Activated CD4-positive, CD25-positive, alpha-beta regulatory T cell treated with anti-CD3 and anti-CD28 coated beads, Interleukin-2, amount 50 U/mL, for 72 hours (primary cell): ENCODE results near the gene ZKSCAN3.
"Not testable (repeated sequence)": the region's sequence is repeated elsewhere in the genome, so short reads cannot be mapped to it uniquely, and the experiment has no call there.

Experiments
- DNase-seq: peaks from one replicate; pipeline ENCODE4 v3.0.0; 2021

The ZKSCAN3 gene

GRCh38 chr6:28343898-28344677 lies 5.7 kb upstream of the ZKSCAN3 start:
- DNase-seq = no peak

DNA sequence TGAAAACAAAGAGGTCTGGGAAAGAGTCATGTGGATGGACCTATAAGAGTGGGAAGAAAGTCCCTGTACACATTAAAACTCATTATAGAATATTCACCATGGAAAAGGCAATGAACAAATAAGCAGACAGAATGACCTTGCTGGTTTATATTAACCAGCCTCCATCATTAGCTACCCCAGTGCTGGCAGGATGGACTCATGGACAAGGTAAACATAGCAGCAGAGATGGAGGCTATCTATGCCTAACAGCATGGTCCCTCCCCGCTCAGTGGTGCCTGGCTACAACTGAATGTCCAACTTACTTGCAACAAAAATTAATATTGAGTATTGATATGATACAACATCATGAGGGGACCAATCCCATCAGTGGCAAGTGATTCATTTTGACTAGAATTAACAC lies 4.5 kb upstream of the ZKSCAN3 start:
- DNase-seq = no peak

DNA sequence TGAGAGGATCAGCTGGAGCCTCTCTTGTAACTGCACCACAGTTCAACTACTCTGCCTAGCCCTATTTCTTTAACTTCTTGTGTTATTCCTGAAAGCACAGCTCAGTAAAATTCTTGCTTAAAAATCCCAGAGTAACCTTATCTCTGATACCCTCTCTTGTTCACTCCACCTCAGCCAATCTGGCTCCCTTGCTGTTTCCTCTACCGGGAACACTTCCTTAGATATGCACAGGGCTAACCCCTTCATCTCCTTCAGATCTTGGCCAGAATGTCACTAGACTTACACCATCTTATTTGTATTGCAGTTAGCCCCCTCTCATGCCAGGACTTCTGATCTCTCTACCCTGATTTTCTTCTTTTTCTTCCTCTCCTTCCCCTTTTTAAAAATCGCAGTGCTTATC lies 2.6 kb upstream of the ZKSCAN3 start:
- no peak for DNase-seq

DNA sequence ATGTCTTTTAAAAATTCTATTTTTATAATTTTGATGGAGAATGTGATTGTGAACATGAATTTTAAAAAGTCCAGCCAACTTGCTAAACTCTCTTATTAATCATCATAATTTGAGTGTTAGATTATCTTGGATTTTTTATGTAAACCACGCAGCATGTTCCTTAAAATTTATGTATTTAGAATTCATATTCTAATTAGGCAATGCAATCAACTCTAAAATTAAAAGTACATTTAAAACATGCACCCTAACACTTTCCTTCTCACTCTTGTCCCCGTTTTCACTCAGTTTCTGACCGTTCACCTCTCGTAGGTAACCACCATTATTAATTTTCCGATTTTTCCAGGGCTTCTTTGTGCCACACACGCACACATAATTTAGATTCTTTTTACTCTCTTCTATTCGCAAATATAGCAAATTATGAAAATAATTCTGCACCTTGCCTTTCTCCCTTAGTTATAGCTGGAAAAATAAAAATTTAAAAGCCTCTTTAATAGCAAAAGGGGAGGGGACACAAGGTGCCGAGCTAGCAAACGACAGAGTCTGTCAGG lies 329 bp upstream of the ZKSCAN3 start:
- no peak for DNase-seq

DNA sequence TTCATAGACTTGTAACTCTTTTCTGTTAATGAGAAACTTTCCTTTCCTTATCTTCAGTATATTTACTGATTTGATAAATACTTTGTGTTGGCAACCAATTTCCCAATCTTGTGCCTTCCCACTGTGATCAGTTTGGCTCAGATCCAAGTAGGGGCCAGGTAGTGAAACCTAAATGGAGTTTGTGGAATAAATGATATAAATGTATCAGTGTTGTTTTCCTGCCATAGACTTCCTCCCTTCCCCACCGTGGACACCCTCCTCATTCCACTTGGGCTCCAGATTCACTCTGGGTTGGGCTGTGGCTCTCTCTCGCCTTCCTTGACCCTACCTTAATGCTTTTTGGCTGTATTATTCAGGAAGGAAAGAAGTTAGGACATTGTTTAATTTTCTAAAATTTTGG lies 1.3 kb downstream of the ZKSCAN3 start:
- DNase-seq = no peak

GRCh38 chr6:28351493-28351925 lies 1.8 kb downstream of the ZKSCAN3 start:
- DNase-seq = no peak

DNA sequence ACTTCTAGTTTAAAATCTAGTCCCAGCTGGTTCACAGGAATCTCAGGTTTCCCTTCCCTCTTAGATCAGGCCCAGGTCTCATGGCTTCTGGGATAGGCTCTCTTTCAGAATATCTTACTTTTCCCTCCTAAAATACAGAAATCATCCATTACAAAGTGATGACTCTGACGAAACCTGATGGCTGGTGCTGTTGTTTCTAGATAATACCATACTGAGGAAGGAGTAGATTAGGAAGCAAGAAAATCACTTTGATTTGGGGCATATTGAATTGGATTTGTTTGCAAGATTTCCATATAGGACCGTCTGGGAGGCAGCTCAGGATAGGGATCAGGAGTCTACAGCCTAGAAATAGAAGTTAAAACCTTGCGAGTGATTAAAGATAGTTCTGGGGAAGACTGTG lies 3.6 kb downstream of the ZKSCAN3 start:
- DNase-seq = no peak

GRCh38 chr6:28353981-28354676 lies 4.4 kb downstream of the ZKSCAN3 start:
- DNase-seq = no peak

- no peak for DNase-seq
Observed at GRCh38 chr6:28354688-28355554, 5.2 kb downstream of the ZKSCAN3 start.

- DNase-seq = peak; percentile 61
Observed at GRCh38 chr6:28355743-28356665, 6.3 kb downstream of the ZKSCAN3 start.

DNA sequence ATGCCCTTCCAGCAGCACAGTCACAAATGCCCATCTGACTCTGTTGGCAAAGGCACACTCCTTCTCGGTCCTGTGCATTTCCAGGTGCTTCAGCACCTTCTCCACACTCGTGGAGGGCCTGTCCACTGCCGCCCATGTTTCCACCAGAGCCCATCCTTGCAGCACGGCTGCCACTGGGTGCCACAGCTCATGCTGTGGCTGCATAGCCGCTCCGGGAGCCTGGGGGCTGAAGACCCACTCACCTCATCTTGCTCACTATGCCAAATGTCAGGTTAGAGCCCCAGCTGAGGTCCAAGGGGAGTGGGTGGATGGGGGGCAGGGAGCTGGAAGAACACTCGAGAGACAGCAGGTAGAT lies 6.9 kb downstream of the ZKSCAN3 start:
- DNase-seq = no peak

GRCh38 chr6:28357036-28357435 lies 7.3 kb downstream of the ZKSCAN3 start:
- no peak for DNase-seq

DNA sequence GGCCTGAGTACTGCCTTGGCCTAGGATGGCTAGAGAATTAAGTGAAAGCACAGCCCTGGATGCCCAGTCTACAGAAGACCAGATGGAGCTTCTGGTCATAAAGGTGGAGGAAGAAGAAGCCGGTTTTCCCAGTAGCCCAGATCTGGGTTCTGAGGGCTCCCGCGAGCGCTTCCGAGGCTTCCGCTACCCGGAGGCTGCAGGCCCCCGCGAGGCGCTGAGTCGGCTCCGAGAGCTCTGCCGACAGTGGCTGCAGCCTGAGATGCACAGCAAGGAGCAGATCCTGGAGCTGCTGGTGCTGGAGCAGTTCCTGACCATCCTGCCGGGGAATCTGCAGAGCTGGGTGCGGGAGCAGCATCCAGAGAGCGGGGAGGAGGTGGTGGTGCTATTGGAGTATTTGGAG lies 9.8 kb downstream of the ZKSCAN3 start:
- not testable (repeated sequence) for DNase-seq

DNA sequence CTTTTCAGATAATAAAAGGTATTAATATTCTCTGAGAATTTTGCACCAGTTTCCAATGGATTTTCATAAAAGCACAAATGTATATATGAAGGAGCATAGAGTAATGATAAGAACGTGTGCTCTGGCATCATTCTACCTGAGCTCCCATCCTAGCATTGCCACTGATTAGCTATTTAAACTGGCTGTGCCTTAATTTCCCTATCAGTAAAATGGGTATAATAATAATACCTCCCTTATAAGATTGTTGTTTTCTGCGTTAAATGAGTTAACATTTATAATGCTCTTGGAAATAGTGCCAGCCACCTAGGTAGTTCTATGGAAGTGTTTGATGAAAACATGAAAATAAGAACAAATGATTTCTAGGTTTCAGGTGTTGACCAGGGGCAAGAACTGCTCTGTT lies 11.2 kb downstream of the ZKSCAN3 start:
- DNase-seq = no peak

DNA sequence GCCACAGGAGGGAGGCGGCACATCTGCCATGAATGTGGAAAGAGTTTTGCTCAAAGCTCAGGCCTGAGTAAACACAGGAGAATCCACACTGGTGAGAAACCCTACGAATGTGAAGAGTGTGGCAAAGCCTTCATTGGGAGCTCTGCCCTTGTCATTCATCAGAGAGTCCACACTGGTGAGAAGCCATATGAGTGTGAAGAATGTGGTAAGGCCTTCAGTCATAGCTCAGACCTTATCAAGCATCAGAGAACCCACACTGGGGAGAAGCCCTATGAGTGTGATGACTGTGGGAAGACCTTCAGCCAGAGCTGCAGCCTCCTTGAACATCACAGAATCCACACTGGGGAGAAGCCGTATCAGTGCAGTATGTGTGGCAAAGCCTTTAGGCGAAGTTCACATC lies 15.8 kb downstream of the ZKSCAN3 start:
- not testable (repeated sequence) for DNase-seq

GRCh38 chr6:28368522-28368921 lies 18.8 kb downstream of the ZKSCAN3 start:
- DNase-seq = no peak

DNA sequence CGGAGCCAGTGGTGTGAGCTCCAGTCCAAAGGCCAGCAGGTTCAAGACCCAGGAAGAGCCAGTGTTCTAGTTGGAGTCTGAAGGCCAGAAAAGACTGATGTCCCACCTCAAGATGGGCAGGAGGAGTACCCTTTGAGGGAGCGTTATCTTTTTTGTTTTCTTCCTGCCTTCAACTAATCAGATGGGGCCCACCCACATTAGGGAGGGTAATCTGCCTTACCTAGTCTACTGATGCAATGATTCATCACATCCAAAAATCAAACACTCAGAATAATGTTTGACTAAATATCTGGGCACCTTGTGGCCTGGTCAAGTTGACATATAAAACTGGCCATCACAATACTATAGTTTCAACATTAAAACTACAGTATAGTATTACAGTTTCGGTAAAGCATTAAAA lies 19.7 kb downstream of the ZKSCAN3 start:
- DNase-seq = no peak

GRCh38 chr6:28370440-28370839 lies 20.7 kb downstream of the ZKSCAN3 start:
- no peak for DNase-seq

GRCh38 chr6:28371280-28371679 lies 21.5 kb downstream of the ZKSCAN3 start:
- no peak for DNase-seq

GRCh38 chr6:28371706-28372451 lies 22.1 kb downstream of the ZKSCAN3 start:
- no peak for DNase-seq

DNA sequence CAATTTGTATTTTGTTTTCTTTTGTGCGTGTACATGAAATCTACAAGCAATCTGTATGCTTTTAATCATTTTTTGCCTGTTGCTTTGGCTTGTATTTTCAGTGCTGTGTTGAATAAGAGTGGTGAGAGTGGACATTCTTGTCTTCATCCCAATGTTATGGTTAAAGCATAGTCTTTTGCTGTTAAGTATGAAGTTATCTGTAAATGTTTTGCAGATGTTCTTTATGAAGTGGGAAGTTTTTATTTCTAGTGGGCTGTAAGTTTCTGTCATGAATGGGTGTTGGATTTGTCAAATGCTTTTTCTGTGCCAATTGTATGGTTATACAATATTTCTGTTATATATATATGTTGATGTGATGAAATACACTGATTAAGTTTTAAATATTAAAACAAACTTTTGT lies 24.2 kb downstream of the ZKSCAN3 start:
- DNase-seq = no peak
